ENCODE measurements around the gene SGPL1. TPM values are rescaled to one million over a fixed set of nuclear protein-coding genes. Genes with fewer than 3 reads are reported as not detected.

The SGPL1 gene
- total RNA-seq, 1 donor from 2014 or later = 45.1 TPM

GRCh38 chr10:70810967-70811366 is 4.8 kb upstream of the SGPL1 start:
- no peak for DNase-seq

- no peak for DNase-seq
These were observed 3.9 kb upstream of the SGPL1 start for GRCh38 chr10:70811881-70812280.

GRCh38 chr10:70812814-70813213 is 2.9 kb upstream of the SGPL1 start:
- no peak for DNase-seq

GRCh38 chr10:70814126-70814525 is 1.6 kb upstream of the SGPL1 start:
- no peak for DNase-seq

GRCh38 chr10:70816220-70816894 is 609 bp downstream of the SGPL1 start:
- peak; percentile 88 for DNase-seq

GRCh38 chr10:70820976-70821750 is 5.4 kb downstream of the SGPL1 start:
- DNase-seq = no peak

GRCh38 chr10:70822076-70822820 is 6.5 kb downstream of the SGPL1 start:
- no peak for DNase-seq

- DNase-seq = no peak
These were observed 11.5 kb downstream of the SGPL1 start for GRCh38 chr10:70827086-70827757.

- DNase-seq = no peak
These were observed 13.2 kb downstream of the SGPL1 start for GRCh38 chr10:70828923-70829322.

- peak; percentile 59 for DNase-seq
These were observed 13.8 kb downstream of the SGPL1 start for GRCh38 chr10:70829543-70829942.

GRCh38 chr10:70830164-70830563 is 14.4 kb downstream of the SGPL1 start:
- DNase-seq = no peak

- DNase-seq = no peak
These were observed 16.5 kb downstream of the SGPL1 start for GRCh38 chr10:70832221-70832620.

GRCh38 chr10:70832852-70833528 is 17.2 kb downstream of the SGPL1 start:
- no peak for DNase-seq

GRCh38 chr10:70833601-70834000 is 17.9 kb downstream of the SGPL1 start:
- no peak for DNase-seq

GRCh38 chr10:70834021-70834420 is 18.3 kb downstream of the SGPL1 start:
- no peak for DNase-seq

GRCh38 chr10:70834441-70835151 is 18.8 kb downstream of the SGPL1 start:
- no peak for DNase-seq

- DNase-seq = no peak
These were observed 20.6 kb downstream of the SGPL1 start for GRCh38 chr10:70836319-70836718.

- no peak for DNase-seq
These were observed 21.9 kb downstream of the SGPL1 start for GRCh38 chr10:70837660-70838059.

- no peak for DNase-seq
These were observed 22.6 kb downstream of the SGPL1 start for GRCh38 chr10:70838270-70838805.

GRCh38 chr10:70840836-70841235 is 25.1 kb downstream of the SGPL1 start:
- DNase-seq = no peak

- DNase-seq = no peak
These were observed 27.6 kb downstream of the SGPL1 start for GRCh38 chr10:70843333-70843732.
